ENCODE data around the gene THEM4.

DNA sequence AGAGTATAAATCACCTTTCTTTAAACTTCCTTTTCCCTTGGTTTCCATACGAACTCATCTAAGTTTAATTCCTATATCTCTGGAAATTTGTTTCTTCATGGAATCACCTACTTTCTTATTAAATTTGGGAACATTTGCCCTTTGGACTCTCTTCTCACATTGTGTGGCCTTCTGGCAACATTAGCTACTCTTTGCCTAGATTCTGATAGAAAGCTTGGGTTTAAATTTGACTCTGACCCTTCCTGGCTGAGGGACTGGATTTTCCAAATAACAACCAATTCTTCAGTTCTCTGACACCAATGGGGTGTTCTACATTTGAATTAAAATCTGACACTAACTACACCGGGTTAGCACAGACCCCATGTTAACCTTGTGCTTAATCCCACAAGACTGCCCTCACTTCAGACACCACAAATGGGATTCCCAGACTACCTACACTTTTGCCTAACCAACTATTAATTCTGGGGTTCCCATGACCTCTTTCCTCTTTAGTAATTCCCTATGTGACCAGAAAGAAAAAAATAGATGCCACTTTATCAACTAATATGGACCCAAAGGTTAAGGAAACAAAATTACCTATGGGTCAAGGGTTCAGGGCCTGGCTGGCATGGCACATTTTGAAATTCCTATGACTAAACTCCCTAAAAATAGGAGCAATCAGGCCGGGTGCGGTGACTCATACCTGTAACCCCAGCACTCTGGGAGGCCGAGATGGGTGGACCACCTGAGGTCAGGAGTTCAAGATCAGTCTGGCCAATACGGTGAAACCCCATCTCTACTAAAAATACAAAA, 9.7 kb upstream of the THEM4 start:
- TF ChIP-seq, protein P1, sequence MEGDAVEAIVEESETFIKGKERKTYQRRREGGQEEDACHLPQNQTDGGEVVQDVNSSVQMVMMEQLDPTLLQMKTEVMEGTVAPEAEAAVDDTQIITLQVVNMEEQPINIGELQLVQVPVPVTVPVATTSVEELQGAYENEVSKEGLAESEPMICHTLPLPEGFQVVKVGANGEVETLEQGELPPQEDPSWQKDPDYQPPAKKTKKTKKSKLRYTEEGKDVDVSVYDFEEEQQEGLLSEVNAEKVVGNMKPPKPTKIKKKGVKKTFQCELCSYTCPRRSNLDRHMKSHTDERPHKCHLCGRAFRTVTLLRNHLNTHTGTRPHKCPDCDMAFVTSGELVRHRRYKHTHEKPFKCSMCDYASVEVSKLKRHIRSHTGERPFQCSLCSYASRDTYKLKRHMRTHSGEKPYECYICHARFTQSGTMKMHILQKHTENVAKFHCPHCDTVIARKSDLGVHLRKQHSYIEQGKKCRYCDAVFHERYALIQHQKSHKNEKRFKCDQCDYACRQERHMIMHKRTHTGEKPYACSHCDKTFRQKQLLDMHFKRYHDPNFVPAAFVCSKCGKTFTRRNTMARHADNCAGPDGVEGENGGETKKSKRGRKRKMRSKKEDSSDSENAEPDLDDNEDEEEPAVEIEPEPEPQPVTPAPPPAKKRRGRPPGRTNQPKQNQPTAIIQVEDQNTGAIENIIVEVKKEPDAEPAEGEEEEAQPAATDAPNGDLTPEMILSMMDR (IDR thresholded peaks at IDR 0.05; ENCODE audit: poor library complexity) = no peak
- TF ChIP-seq EZH2 (IDR thresholded peaks at IDR 0.05; ENCODE audit: borderline replicate concordance) (no peak), EZH2phosphoT487 (IDR thresholded peaks at IDR 0.05; ENCODE audit: low read depth, severe bottlenecking, unreplicated experiment) (no peak)

Data from hepatocyte (in vitro differentiated cells).